SK-N-SH (cell line): Measurements from ENCODE around the gene KLLN. TPM values are rescaled to one million over a fixed set of nuclear protein-coding genes. Genes with fewer than 3 reads are reported as not detected.

ENCODE experiments used
- CTCF ChIA-PET: fragments of 300-600, 350-600 bp; formaldehyde crosslinking; extraction: SDS; loops from one replicate; lab custom pipeline; 2021; lab: Yijun Ruan, JAX
- POLR2A ChIA-PET: fragments of 350-600 bp; sonication (Branson Sonifier 250); formaldehyde crosslinking; extraction: SDS; loops from one replicate; lab custom pipeline; 2020; ENCODE audit warnings: antibody characterized with exemption, inconsistent platforms; lab: Yijun Ruan, JAX
- DNase-seq: peaks from one replicate; pipeline ENCODE4 v3.0.0; 2012
- H2AFZ ChIP-seq: fragments of 200-600 bp; sonication (generic); 2 replicates; pipeline ENCODE4 v1.8.1; 2016; ENCODE audit warnings: antibody characterized with exemption, mild to moderate bottlenecking, low read depth
- H3F3A ChIP-seq: fragments of 200-600 bp; sonication (generic); replicated peaks from 2 replicates; pipeline ENCODE3; 2016; ENCODE audit warnings: antibody characterized with exemption, mild to moderate bottlenecking; ENCODE audit not compliant: insufficient read depth
- H3K27ac ChIP-seq, 2 experiments: fragments of 200-500 bp in 1 of 2; fragments of 200-600 bp in 1 of 2; sonication (Bioruptor generic) in 1 of 2; sonication (generic), shearing (Covaris generic) in 1 of 2; 2 replicates each; pipeline versions ENCODE4 v1.5.1 to v1.6.1; 2014 to 2016; ENCODE audit warnings: low read depth in 2 of 2, inconsistent platforms in 1 of 2, low read length in 1 of 2, mild to moderate bottlenecking in 1 of 2, mixed read lengths in 1 of 2
- H3K27me3 ChIP-seq: fragments of 200-600 bp; sonication (generic), shearing (Covaris generic); 2 replicates; pipeline ENCODE4 v1.6.1; 2016; ENCODE audit warnings: mixed run types; ENCODE audit not compliant: insufficient read depth
- H3K36me3 ChIP-seq, 2 experiments: fragments of 200-500 bp in 1 of 2; fragments of 200-600 bp in 1 of 2; sonication (Bioruptor generic) in 1 of 2; sonication (generic) in 1 of 2; replicated peaks in 1 of 2; 2 replicates each; pipeline versions ENCODE3 to v1.5.1; 2014 to 2016; ENCODE audit warnings: low read length in 1 of 2, mild to moderate bottlenecking in 1 of 2; ENCODE audit not compliant: insufficient read depth in 2 of 2, control insufficient read depth in 1 of 2
- H3K4me1 ChIP-seq, 2 experiments: fragments of 200-500 bp in 1 of 2; fragments of 200-600 bp in 1 of 2; sonication (Bioruptor generic) in 1 of 2; sonication (generic), shearing (Covaris generic) in 1 of 2; 2 replicates each; pipeline versions ENCODE4 v1.5.1 to v1.6.1; 2014 to 2016; ENCODE audit warnings: low read depth in 1 of 2, low read length in 1 of 2, mixed run types in 1 of 2; ENCODE audit not compliant: insufficient read depth in 2 of 2, control insufficient read depth in 1 of 2
- H3K4me2 ChIP-seq: fragments of 200-600 bp; sonication (generic), shearing (Covaris generic); 2 replicates; pipeline ENCODE4 v1.6.1; 2017; ENCODE audit warnings: mixed run types
- H3K4me3 ChIP-seq, 2 experiments: fragments of 200-500 bp in 1 of 2; fragments of 200-600 bp in 1 of 2; sonication (Bioruptor generic) in 1 of 2; sonication (generic), shearing (Covaris generic) in 1 of 2; 2 replicates each; pipeline versions ENCODE4 v1.5.1 to v1.8.1; 2014 to 2016; ENCODE audit warnings: low read depth in 2 of 2, inconsistent platforms in 1 of 2, low read length in 1 of 2, mild to moderate bottlenecking in 1 of 2, mixed read lengths in 1 of 2, moderate library complexity in 1 of 2
- H3K79me2 ChIP-seq: fragments of 200-600 bp; sonication (generic); 2 replicates; pipeline ENCODE4 v1.8.1; 2017; ENCODE audit warnings: mild to moderate bottlenecking; ENCODE audit not compliant: insufficient read depth
- H3K9ac ChIP-seq: fragments of 200-600 bp; sonication (generic); 2 replicates; pipeline ENCODE4 v1.6.1; 2017; ENCODE audit warnings: mixed run types
- H3K9me2 ChIP-seq: fragments of 200-600 bp; sonication (generic); 2 replicates; pipeline ENCODE4 v1.6.1; 2017; ENCODE audit warnings: mixed run types
- H3K9me3 ChIP-seq: fragments of 200-600 bp; sonication (generic); 2 replicates; pipeline ENCODE4 v1.6.1; 2017; ENCODE audit warnings: mixed run types, mild to moderate bottlenecking, moderate library complexity
- H4K20me1 ChIP-seq: fragments of 200-600 bp; sonication (generic); 2 replicates; pipeline ENCODE4 v1.6.1; 2017; ENCODE audit warnings: mild to moderate bottlenecking, mixed run types; ENCODE audit not compliant: insufficient read depth
- CHD2 ChIP-seq: fragments of 150-350 bp; IDR thresholded peaks from 2 replicates; pipeline ENCODE4 v1.6.1; 2018; ENCODE audit warnings: low read length; ENCODE audit not compliant: partially characterized antibody
- FOXJ3 ChIP-seq: sonication (generic); formaldehyde crosslinking; IDR thresholded peaks from 2 replicates; pipeline ENCODE4 v1.5.1; 2020; ENCODE audit warnings: mild to moderate bottlenecking, missing genetic modification reagents
- MXI1 ChIP-seq: IDR thresholded peaks from 2 replicates; pipeline ENCODE4 v1.6.1; 2012; ENCODE audit warnings: mild to moderate bottlenecking, low read depth, low read length, improper control_type of control experiment
- NFIC ChIP-seq: IDR thresholded peaks from 2 replicates; pipeline ENCODE4 v1.4.0; 2012; ENCODE audit warnings: borderline replicate concordance
- NRF1 ChIP-seq: IDR thresholded peaks from 2 replicates; pipeline ENCODE4 v1.6.1; 2012; ENCODE audit warnings: low read depth, mild to moderate bottlenecking, low read length
- RCOR1 ChIP-seq: fragments of 150-350 bp; IDR thresholded peaks from 2 replicates; pipeline ENCODE4 v1.6.1; 2017; ENCODE audit warnings: antibody characterized with exemption, low read length
- RFX5 ChIP-seq: IDR thresholded peaks from 2 replicates; pipeline ENCODE4 v1.6.1; 2012; ENCODE audit warnings: mild to moderate bottlenecking, improper control_type of control experiment, low read length
- RXRA ChIP-seq: IDR thresholded peaks from 2 replicates; pipeline ENCODE4 v1.4.0; 2012; ENCODE audit warnings: low read depth, mild to moderate bottlenecking, borderline replicate concordance
- SMC3 ChIP-seq: IDR thresholded peaks from 2 replicates; pipeline ENCODE4 v1.6.1; 2012; ENCODE audit warnings: low read depth, low read length, improper control_type of control experiment
- TCF12 ChIP-seq: IDR thresholded peaks from 2 replicates; pipeline ENCODE4 v1.4.0; 2012
- TEAD4 ChIP-seq: IDR thresholded peaks from 2 replicates; pipeline ENCODE4 v1.4.0; 2012; ENCODE audit warnings: mild to moderate bottlenecking, borderline replicate concordance; ENCODE audit not compliant: insufficient read depth
- WGBS: methylation state at CpG from one replicate; pipeline ENCODE4 v1.1.6; 2017; ENCODE audit warnings: low lambda C conversion rate; 5-methylcytosine and 5-hydroxymethylcytosine counted together
- polyA plus RNA-seq, 3 experiments: library from polyadenylated mRNA; depleted of rRNA; stranded (reverse); fragments of >200 nt; gene quantifications; 2 replicates each; pipeline ENCODE4 v1.2.3, GENCODE V29; 2012
- TF ChIP-seq, protein P1 (sequence below): IDR thresholded peaks from 2 replicates; pipeline ENCODE4 v1.4.0; 2012; ENCODE audit warnings: low read depth, borderline replicate concordance
- TF ChIP-seq, protein P2 (sequence below): IDR thresholded peaks from 2 replicates; pipeline ENCODE4 v1.4.0; 2012; ENCODE audit warnings: low read depth
- TF ChIP-seq, protein P3 (sequence below): fragments of 150-350 bp; IDR thresholded peaks from 2 replicates; pipeline ENCODE4 v1.6.1; 2017; ENCODE audit warnings: antibody characterized with exemption, low read length, low read depth, borderline replicate concordance
- TF ChIP-seq, protein P4 (sequence below): fragments of 150-350 bp; IDR thresholded peaks from 2 replicates; pipeline ENCODE4 v1.6.1; 2016; ENCODE audit warnings: mild to moderate bottlenecking, low read depth, low read length
- TF ChIP-seq, protein P5 (sequence below): IDR thresholded peaks from 2 replicates; pipeline ENCODE4; 2012

KLLN gene
- polyA plus RNA-seq, 1 of the 3 experiments (the other 2 are of a cell fraction): 1.2 TPM

DNA sequence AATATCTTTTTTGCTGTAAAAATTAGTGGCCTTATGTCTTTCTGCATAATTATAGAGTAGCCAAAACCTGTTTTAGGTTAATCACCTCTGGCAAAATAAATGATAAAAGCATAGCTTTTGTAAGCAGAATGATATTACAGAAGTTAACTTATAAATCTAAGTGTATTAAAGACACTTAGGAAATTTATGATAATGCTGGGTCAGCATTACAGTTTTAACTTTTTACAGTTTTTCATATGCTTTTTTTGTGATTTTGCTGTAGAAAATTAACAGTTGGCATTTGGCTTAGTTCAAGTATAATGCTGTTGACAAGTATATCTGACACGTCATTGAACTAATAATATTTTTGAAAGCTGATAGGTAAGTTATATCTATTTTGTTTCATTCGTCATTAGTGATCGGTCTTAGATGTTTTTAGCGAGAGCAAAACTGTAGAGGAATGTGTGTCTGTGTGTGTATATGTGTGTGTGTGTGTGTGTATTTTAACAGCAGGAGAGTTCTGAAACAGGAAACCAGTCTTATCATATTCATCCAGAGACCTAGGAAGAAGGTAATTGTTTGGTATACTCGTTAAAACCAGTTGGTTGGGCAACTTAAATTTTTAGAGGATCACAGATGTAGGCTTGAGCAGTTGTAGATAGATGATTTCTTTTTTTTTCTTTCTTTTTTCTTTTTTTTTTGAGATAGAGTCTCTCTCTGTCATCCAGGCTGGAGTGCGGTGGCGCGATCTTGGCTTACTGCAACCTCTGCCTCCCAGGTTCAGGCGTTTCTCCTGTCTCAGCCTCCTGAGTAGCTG is 15.5 kb upstream of the KLLN start:
- Histone ChIP-seq H3K79me2 (peaks cover 100% of the 10 kb centered on the region), H3K4me2 (no peak overlapping the region), H2AFZ (no peak overlapping the region), H3K4me1 (peaks cover 9 to 25% of the 10 kb centered on the region in 2 experiments; a peak in 2 of 4 replicates), H3K27ac (peak overlapping the region in 1 of 2 experiments; percentile 19; a peak in 1 of 4 replicates), H3K9me3 (no peaks in the 10 kb centered on the region; the same call in 1 of the 2 replicates), H4K20me1 (peaks cover 63% of the 10 kb centered on the region), H3F3A (peaks cover 16% of the 10 kb centered on the region), H3K27me3 (no peaks in the 10 kb centered on the region), H3K9me2 (no peaks in the 10 kb centered on the region), H3K9ac (no peak overlapping the region), H3K4me3 (no peak overlapping the region), H3K36me3 (peaks cover 20 to 62% of the 10 kb centered on the region in 2 experiments)
- no peak for DNase-seq
- ChIA-PET POLR2A (interaction anchor here (0.7 kb wide), 1 partner anchor 25 kb away, joined by 3 read pairs; no protein-coding TSS in a partner anchor), CTCF (interaction anchor here (1.1 to 1.4 kb wide), 3 partner anchors 8 to 674 kb away, joined by 3 to 5 read pairs (median 3); no protein-coding TSS in a partner anchor)
- TF ChIP-seq, protein P1, sequence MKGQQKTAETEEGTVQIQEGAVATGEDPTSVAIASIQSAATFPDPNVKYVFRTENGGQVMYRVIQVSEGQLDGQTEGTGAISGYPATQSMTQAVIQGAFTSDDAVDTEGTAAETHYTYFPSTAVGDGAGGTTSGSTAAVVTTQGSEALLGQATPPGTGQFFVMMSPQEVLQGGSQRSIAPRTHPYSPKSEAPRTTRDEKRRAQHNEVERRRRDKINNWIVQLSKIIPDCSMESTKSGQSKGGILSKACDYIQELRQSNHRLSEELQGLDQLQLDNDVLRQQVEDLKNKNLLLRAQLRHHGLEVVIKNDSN: no peak
- TF ChIP-seq SMC3 (no peak), NFIC (no peak), TEAD4 (no peak), RFX5 (no peak), NRF1 (no peak), MXI1 (no peak), TCF12 (no peak), RXRA (no peak), FOXJ3 (CRISPR knock-in tag) (no peak), CHD2 (no peak), RCOR1 (no peak)
- TF ChIP-seq, protein P2, sequence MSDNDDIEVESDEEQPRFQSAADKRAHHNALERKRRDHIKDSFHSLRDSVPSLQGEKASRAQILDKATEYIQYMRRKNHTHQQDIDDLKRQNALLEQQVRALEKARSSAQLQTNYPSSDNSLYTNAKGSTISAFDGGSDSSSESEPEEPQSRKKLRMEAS: no peak
- TF ChIP-seq, protein P3, sequence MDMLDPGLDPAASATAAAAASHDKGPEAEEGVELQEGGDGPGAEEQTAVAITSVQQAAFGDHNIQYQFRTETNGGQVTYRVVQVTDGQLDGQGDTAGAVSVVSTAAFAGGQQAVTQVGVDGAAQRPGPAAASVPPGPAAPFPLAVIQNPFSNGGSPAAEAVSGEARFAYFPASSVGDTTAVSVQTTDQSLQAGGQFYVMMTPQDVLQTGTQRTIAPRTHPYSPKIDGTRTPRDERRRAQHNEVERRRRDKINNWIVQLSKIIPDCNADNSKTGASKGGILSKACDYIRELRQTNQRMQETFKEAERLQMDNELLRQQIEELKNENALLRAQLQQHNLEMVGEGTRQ: no peak
- TF ChIP-seq, protein P4, sequence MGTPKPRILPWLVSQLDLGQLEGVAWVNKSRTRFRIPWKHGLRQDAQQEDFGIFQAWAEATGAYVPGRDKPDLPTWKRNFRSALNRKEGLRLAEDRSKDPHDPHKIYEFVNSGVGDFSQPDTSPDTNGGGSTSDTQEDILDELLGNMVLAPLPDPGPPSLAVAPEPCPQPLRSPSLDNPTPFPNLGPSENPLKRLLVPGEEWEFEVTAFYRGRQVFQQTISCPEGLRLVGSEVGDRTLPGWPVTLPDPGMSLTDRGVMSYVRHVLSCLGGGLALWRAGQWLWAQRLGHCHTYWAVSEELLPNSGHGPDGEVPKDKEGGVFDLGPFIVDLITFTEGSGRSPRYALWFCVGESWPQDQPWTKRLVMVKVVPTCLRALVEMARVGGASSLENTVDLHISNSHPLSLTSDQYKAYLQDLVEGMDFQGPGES: no peak
- TF ChIP-seq, protein P5, sequence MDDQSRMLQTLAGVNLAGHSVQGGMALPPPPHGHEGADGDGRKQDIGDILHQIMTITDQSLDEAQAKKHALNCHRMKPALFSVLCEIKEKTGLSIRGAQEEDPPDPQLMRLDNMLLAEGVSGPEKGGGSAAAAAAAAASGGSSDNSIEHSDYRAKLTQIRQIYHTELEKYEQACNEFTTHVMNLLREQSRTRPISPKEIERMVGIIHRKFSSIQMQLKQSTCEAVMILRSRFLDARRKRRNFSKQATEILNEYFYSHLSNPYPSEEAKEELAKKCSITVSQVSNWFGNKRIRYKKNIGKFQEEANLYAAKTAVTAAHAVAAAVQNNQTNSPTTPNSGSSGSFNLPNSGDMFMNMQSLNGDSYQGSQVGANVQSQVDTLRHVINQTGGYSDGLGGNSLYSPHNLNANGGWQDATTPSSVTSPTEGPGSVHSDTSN: no peak
- 90% methylated on average over 9 of the region's 9 CpGs for WGBS
